Parathyroid adenoma (tissue), 2 donors: ENCODE data around the gene MGAT3.
A peak's percentile ranks its signal among the peaks of the same experiment; 100 is the strongest.

ENCODE experiments used
- H2AFZ ChIP-seq: fragments of 300-600 bp; sonication (generic); one replicate; pipeline ENCODE4 v1.7.0; 2017; ENCODE audit warnings: antibody characterized with exemption, mild to moderate bottlenecking
- H3K27ac ChIP-seq: fragments of 300-600 bp; sonication (generic); one replicate; pipeline ENCODE4 v1.7.0; 2017
- H3K27me3 ChIP-seq: fragments of 300-600 bp; sonication (generic); one replicate; pipeline ENCODE4 v1.7.0; 2017; ENCODE audit warnings: low read length; ENCODE audit not compliant: control insufficient read depth, insufficient read depth
- H3K36me3 ChIP-seq: fragments of 300-600 bp; sonication (generic); one replicate; pipeline ENCODE4 v1.7.0; 2017; ENCODE audit warnings: low read length; ENCODE audit not compliant: control insufficient read depth, insufficient read depth
- H3K4me1 ChIP-seq: fragments of 300-600 bp; sonication (generic); one replicate; pipeline ENCODE4 v1.7.0; 2017; ENCODE audit warnings: control low read depth
- H3K4me2 ChIP-seq: fragments of 300-600 bp; sonication (generic); one replicate; pipeline ENCODE4 v1.7.0; 2017; ENCODE audit warnings: low read length
- H3K4me3 ChIP-seq: fragments of 300-600 bp; sonication (generic); one replicate; pipeline ENCODE4 v1.7.0; 2017; ENCODE audit warnings: low read depth, low read length
- H3K79me2 ChIP-seq: fragments of 300-600 bp; sonication (generic); one replicate; pipeline ENCODE4 v1.7.0; 2017; ENCODE audit warnings: control low read depth
- H3K9ac ChIP-seq: fragments of 300-600 bp; sonication (generic); one replicate; pipeline ENCODE4 v1.7.0; 2017; ENCODE audit warnings: mild to moderate bottlenecking
- H3K9me3 ChIP-seq: fragments of 300-600 bp; sonication (generic); one replicate; pipeline ENCODE4 v1.7.0; 2017; ENCODE audit warnings: low read length; ENCODE audit not compliant: control insufficient read depth
- TF ChIP-seq, protein P1 (sequence below): fragments of 300-600 bp; sonication (generic); IDR thresholded peaks from one replicate; pipeline ENCODE4 v1.7.0; 2017; ENCODE audit warnings: antibody characterized with exemption, mild to moderate bottlenecking
- donor health status: primary hyperparathyroidism.

Gene MGAT3

DNA sequence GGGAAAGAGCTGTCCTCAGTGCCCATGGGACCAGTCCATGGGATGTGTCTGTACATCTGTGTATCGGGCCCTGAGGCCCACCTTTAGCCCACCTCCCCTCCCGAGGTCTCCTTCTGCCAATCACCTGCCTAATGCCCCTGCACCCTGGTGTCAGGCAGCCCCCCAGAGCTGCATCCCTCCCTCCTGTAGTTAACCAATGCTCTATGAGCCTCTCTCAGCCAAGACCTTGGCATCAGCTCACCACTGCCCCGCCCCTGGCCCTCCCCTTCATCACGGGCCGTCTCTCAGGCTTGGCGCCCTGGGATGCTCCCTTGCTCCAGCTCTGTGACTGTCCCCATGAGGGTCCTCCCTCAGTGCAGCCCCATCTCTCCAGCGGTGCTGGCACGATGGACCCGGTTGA lies 18.5 kb downstream of the MGAT3 start:
- peak overlapping the region; percentile 19 for H3K27ac ChIP-seq
- H3K9ac ChIP-seq, result no peak overlapping the region
- TF ChIP-seq, protein P1, sequence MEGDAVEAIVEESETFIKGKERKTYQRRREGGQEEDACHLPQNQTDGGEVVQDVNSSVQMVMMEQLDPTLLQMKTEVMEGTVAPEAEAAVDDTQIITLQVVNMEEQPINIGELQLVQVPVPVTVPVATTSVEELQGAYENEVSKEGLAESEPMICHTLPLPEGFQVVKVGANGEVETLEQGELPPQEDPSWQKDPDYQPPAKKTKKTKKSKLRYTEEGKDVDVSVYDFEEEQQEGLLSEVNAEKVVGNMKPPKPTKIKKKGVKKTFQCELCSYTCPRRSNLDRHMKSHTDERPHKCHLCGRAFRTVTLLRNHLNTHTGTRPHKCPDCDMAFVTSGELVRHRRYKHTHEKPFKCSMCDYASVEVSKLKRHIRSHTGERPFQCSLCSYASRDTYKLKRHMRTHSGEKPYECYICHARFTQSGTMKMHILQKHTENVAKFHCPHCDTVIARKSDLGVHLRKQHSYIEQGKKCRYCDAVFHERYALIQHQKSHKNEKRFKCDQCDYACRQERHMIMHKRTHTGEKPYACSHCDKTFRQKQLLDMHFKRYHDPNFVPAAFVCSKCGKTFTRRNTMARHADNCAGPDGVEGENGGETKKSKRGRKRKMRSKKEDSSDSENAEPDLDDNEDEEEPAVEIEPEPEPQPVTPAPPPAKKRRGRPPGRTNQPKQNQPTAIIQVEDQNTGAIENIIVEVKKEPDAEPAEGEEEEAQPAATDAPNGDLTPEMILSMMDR, result no peak
- H3K79me2 ChIP-seq, result no peaks in the 10 kb centered on the region
- H3K27me3 ChIP-seq, result no peaks in the 10 kb centered on the region
- no peak overlapping the region for H2AFZ ChIP-seq
- H3K4me1 ChIP-seq, result no peaks in the 10 kb centered on the region
- H3K4me3 ChIP-seq, result no peak overlapping the region
- no peak overlapping the region for H3K4me2 ChIP-seq
- no peaks in the 10 kb centered on the region for H3K9me3 ChIP-seq
- no peaks in the 10 kb centered on the region for H3K36me3 ChIP-seq

DNA sequence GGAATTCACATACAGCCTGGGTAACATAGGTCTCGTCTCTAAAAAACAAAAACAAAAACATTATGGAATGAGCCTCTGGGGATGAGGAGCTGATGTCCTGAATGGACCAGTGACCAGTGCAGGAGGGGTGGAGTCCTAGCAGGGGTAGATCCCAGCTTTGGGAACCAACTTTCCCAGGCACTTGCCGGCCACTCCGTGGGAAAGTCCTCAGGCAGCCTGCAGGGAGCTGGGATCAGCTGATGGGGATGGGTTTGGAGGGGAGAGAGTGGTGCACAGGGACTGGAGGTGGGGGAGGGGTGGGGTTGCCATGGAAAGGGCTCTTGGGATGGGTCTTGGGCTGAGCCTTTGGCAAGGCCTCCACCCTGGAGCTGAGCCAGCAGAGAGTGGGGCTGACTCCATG lies 19.1 kb downstream of the MGAT3 start:
- no peaks in the 10 kb centered on the region for H3K4me1 ChIP-seq
- H3K36me3 ChIP-seq, result no peaks in the 10 kb centered on the region
- H3K27me3 ChIP-seq, result no peaks in the 10 kb centered on the region
- no peak overlapping the region for H3K4me3 ChIP-seq
- no peaks in the 10 kb centered on the region for H3K9me3 ChIP-seq
- no peak overlapping the region for H2AFZ ChIP-seq
- no peaks in the 10 kb centered on the region for H3K79me2 ChIP-seq
- H3K4me2 ChIP-seq, result no peak overlapping the region
- no peak overlapping the region for H3K9ac ChIP-seq
- no peak overlapping the region for H3K27ac ChIP-seq
- TF ChIP-seq, protein P1, result no peak

DNA sequence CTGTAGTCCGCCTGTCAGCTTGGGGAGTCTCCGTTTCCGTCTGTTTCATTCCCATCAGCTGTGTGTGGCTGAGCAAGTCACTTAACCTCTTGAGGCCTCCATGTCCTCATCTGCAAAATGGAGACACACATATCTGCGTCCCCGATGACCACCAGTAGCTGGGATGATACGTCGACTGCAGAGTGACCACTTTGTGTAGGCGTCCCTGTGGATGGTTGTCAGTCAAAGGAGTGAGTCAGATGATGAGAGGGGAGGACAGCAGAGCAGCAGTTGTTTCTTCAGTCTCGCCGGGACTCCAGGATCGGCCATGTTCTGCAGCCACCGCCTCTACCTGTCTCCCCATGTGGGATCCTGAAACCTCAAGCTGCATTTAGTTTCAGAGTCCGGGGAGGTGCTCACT lies 19.9 kb downstream of the MGAT3 start:
- Histone ChIP-seq H3K9me3 (no peaks in the 10 kb centered on the region), H3K4me1 (no peaks in the 10 kb centered on the region), H3K27me3 (no peaks in the 10 kb centered on the region), H3K36me3 (no peaks in the 10 kb centered on the region), H2AFZ (no peak overlapping the region), H3K27ac (no peak overlapping the region), H3K4me2 (no peak overlapping the region), H3K9ac (no peak overlapping the region), H3K4me3 (no peak overlapping the region), H3K79me2 (no peaks in the 10 kb centered on the region)
- TF ChIP-seq, protein P1, result no peak

DNA sequence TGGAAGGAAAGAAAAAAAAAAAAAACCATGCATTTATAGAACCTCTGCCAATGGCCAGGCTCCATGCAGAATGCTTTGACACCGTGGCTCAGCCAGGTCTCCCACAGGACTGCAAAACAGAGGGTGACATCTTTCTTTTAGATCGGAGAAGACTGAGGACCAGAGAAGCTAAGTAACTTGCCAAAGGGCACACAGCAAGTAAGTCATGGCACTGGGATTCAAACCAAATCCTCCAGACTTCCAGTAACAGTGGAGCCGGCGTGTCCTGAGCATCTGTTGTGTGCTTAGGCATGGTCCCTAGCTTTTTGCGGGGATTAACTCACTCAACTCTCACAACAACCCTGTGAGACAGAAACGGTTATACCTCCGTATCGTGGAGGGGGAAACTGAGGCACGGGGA lies 20.7 kb downstream of the MGAT3 start:
- Histone ChIP-seq H3K4me3 (no peak overlapping the region), H3K9me3 (no peaks in the 10 kb centered on the region), H3K9ac (no peak overlapping the region), H3K79me2 (no peaks in the 10 kb centered on the region), H3K4me1 (no peaks in the 10 kb centered on the region), H2AFZ (no peak overlapping the region), H3K27ac (no peak overlapping the region), H3K27me3 (no peaks in the 10 kb centered on the region), H3K4me2 (no peak overlapping the region), H3K36me3 (no peaks in the 10 kb centered on the region)
- TF ChIP-seq, protein P1, result no peak

DNA sequence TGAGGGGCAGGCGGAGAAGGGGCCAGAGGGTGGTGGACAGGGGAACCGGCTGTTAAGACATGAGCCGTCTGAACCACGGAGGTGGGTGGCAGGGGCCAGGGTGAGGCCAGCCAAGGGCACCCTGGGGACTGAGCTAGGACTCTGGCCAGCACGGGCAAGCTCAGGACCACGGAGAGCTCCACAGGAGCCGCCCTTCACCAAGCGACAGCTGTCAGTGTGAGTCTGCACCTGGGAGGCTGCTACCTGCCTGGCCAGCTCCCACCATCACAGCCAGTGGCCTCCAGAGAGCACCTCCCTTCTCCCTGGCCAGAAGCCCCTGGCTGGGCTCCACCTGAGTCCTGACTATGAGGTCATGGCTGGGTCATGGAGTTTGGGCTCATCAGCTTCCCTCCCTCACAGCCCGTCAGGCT lies 21.6 kb downstream of the MGAT3 start:
- H3K4me1 ChIP-seq, result no peaks in the 10 kb centered on the region
- no peak overlapping the region for H3K4me3 ChIP-seq
- no peak overlapping the region for H3K4me2 ChIP-seq
- TF ChIP-seq, protein P1, result no peak
- H3K9me3 ChIP-seq, result no peaks in the 10 kb centered on the region
- H2AFZ ChIP-seq, result no peak overlapping the region
- no peak overlapping the region for H3K27ac ChIP-seq
- no peaks in the 10 kb centered on the region for H3K36me3 ChIP-seq
- H3K27me3 ChIP-seq, result no peaks in the 10 kb centered on the region
- no peaks in the 10 kb centered on the region for H3K79me2 ChIP-seq
- no peak overlapping the region for H3K9ac ChIP-seq
